ENCODE measurements around the gene TOX2.

DNA sequence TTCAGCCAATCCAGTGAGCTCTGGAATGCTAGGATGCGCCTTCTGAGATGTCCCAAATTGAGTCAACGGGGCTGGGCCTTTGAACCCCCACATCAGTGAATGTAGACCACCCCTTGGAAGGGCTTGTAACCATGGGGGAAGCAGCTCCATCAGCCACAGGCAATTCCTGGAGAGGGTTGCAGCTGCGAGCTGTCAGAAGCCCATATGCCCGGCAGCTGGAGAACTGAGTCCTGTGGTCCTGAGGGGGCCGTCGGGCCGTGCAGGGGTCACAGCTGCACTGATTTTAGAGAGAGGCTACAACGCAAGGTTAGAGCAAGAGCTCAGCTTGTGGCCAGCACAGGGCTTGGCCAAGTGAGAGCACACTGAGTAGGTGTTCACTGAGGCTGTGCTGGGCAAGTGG is 121.3 kb downstream of the TOX2 start:
- no peak for TF ChIP-seq POLR2A (IDR thresholded peaks at IDR 0.05; ENCODE audit: low read depth, low read length)
- TF ChIP-seq POLR2AphosphoS5 (IDR thresholded peaks at IDR 0.05; ENCODE audit: low read depth, low read length) = no peak
- no peak for TF ChIP-seq TAF1 (IDR thresholded peaks at IDR 0.05; ENCODE audit: low read depth, low read length)
- no peak for TF ChIP-seq PAX5 (IDR thresholded peaks at IDR 0.05; ENCODE audit: insufficient read depth, low read length, severe bottlenecking)
- TF ChIP-seq SPI1 (IDR thresholded peaks at IDR 0.05; ENCODE audit: low read depth, low read length) = no peak
- no peak for TF ChIP-seq POU2F2 (IDR thresholded peaks at IDR 0.05; ENCODE audit: low read depth, low read length)

Data from GM12891 (cell line).